NCI-H2107 treated with DMSO at 0.1 percent for 48 hours (cell line): ENCODE data around the gene FGFRL1.
"Not testable (repeated sequence)": the region's sequence is repeated elsewhere in the genome, so short reads cannot be mapped to it uniquely, and the experiment has no call there.

Experiments used
- DNase-seq: peaks from one replicate; lab custom pipeline; 2025; ENCODE audit not compliant: unreplicated experiment; lab: John Stamatoyannopoulos, UW

The FGFRL1 gene

DNA sequence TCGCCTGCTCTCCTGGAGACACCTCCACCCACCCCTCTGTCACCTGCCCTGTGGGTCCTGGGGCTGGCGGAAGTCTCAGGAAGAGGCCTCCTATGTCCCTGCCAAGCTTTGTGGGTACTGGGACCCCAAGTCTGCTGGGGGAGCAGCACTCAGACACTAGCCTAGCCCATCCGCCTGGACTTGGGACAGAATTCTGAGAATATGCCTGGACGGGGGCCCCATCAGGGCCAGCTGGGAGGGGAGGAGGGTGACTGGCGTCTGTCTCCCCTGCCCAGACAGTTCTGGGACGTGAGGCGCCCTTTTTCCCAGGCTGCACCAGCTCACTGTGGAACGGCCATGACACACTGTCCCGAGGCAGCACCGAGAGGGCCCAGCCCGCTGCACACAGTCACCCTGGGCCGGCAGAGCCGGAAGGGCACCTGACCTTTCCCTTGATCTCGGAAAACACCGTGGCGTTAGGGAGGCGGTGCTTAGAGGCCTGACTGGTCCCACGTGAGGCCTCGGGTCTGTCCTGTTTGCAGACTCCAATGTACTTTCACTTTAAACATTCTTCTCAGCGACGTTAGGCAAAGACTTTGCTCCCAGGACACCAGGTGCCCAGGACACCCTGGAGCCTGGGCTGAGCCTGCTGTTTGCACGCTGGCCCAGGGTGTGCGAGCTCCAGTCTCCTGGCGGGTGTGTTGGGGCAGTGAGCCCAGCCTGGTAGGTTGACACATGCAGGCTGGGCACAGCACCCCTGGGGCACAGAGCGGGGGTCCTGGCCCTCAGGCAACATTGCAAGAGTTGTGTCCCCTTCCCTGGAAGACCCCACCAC lies 18.9 kb upstream of the FGFRL1 start:
- no peak for DNase-seq

DNA sequence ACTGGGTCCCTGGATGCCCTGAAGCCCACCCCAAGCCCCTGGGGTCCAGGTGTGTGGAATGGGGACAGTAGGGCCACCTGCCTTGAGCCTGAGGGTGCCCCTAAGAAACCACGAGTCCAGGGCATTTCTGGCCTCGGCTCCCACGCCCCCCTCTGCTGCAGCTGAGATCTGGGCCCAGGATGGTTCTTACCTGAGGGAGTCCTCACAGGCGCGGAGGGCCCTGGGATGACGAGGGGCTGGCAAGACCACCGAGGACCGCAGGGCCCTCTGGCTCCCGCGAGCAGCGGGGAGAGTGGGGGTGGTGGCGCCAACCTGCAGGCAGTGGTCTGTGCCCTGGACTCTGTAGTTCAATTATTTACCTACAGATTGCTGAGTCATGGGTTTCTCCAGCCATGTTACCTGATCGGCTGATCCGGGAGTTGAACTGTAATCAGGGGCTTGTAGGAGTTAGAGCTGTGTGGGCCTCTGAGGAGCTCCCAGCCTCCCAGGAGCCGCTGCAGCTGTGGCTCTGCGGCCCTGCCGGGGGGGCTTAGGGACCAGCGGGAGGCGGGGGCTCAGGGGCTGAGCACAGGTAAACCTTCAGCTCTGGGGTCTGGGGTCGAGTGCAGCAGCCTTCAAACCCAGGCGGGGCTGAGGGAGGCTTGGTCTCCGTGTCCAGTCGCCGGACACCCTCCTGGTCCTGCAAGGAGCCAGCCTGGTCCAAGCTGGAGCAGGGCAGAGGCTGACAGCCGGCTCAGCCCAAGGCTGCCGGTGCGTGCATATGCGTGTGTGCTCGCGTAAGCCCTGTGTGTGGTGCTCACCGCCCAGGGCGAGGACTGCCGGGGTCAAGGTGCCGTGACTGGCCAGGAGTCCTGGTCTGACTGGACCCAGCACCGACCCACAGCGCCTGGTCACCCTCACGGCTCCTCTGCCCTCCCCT lies 18.1 kb upstream of the FGFRL1 start, which contains the start of gene SLC26A1:
TSS of gene SLC26A1 (minus strand) at position 294 of the 919 bp plus-strand sequence. CDS start 1,701 bp downstream, outside the sequence.
- no peak for DNase-seq

DNA sequence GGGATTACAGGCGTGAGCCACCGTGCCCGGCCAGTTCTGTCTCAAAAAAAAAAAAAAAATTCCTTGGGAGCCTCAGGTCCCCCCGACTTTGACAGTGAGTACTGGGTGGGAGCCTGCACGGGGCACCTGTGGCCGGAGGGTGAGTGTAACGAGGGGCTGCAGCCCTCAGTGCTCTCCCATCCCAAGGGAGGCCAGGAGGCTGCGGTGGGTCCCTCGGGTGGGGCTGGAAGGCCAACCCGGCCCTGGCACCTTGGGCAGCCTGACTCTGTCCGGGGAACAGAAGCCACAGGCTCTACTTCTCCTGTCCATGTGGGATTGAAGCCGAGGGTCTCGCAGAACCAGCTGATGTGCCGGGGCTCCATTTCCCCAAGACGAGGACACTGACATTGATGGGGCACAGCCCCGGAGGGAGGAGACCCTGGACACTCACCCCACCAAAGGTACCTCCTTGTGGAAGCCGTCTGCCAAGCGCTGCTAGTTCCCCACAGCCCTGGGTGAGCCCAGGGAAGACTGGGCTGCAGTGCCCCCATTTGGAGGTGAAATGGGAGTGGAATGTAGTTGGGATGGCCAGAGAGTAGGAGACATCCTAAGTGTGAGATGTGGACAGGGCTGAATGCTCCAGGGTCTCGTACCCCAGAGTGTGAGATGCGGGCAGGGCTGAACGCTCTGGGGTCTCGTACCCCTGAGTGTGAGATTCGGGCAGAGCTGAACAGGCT lies 16.0 kb upstream of the FGFRL1 start:
- DNase-seq, result no peak

DNA sequence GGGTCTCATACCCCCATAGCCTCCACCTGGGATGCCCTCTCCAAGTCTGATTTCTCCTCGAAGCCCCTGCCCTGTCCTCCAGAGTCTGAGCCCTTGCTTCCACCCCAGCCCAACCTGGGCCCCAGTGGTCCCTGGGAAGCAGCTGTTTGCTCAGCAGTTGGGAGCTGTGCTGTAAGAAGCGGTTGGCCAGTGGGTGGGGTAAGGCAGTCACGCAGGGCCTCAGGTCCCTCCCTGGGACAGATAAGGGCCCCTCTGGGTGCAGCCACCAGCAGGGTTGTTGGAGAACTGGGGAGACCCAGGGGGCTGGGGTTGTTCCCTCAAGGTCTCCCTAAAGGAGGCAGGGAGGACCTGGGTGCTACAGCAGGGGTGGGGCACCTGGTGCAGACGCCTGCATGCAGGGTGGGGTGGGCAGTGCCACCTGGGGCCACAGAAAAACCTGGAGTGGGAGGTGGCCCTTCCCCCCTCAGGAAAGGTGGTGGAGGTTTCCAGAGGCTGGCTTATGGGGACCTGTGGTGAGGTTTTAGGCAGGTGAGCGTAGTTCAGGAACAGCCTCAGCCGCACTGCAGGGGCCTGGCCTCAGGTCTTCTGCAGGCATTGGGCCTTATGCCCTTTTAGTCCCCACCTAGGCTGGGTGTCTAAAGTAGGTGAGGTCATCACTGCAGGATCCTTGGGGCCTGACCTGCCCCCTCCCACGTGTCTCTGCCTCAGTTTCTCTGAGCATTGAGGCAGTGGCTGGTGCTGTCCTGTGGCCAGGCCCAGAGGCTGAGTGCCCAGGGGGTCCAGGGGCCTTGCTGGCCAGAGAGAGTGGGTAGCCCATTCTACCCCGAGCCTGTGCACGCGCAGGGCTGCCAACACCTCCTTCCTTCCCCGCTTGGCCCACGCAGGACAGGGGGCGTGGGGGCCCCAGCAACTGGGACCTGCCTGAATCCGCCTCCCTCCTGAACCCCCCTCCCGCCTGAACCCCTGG lies 15.1 kb upstream of the FGFRL1 start:
- DNase-seq, result no peak

DNA sequence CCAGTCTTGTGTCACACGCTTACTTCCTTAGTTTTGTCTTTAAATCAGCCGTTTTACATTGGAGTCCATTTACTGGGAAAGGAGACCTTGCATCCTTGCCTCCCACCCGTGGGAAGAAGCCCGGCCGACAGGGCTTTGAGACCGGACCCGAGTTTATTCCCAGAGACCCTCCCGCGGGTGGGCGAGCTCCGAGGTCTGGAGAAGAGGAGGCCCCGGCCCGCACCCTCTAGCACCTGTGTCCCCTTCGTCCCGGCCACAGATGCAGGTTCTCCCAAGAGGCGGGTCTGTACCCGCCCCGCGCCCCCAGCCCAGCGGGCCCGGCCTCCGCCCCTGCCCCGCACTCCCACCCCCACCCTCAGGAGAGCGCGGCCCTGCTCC lies 14.4 kb upstream of the FGFRL1 start:
- no peak for DNase-seq

DNA sequence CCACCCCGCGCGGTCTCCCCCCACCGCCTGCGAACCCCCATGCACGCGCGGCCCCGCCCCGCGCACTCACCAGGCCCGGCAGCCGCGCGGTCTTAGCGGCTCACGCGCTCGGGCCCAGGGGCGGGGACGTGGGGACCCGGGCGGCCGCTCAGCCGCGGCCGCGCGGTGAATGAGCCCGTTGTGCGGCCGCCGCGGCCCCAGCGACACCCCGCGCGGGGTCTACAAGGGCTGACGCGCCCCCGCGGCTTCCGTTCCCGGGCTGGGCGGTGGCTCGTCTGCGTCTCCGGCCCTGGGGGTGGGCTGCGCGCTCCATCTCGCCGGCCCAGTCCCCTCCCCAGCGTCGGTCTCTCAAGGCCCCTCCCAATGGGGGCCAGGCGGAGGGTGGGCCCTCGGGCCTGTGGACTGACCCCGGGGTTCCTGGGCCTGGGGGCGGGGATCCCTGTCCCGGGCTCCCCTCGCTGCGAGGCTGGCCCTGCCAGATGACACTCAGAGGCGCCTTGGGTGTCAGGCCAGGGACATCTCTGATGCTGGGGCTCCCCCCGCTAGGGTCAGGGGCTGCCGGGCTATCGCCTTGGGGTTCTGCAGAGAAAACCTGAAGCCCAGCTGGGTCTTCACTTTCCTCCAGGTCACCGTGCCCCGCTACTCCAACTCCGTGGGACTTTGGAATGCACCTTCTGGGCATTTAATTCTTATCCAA lies 13.9 kb upstream of the FGFRL1 start:
- no peak for DNase-seq

DNA sequence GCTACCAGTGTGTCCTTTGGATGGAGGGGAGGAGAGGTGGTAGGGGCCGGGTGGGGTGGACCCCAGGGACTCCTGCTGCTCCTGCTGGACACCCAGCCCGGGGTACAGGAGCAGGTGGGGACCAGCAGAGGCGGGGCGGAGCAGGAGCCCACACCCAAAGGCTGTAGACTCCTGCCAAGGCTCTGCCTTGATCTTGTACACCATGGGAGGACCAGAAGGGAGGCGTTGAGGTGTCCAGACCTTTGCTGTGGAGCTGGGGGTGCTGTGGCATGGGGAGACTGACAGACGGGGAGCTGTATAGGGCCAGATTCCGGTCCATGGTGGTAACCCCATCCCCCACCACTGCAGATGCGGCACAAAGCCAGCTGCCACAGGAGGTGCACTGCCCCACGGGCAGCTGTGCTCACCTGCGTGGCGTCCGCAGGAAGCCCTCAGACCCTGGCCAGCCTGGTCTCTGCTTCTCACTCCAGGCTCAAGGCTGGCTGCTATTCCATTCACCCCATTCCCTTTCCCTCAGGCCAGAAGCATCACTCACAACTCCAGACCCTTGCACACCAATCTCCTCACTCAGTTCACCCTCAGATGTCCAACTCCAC lies 13.2 kb upstream of the FGFRL1 start:
- DNase-seq, result no peak

DNA sequence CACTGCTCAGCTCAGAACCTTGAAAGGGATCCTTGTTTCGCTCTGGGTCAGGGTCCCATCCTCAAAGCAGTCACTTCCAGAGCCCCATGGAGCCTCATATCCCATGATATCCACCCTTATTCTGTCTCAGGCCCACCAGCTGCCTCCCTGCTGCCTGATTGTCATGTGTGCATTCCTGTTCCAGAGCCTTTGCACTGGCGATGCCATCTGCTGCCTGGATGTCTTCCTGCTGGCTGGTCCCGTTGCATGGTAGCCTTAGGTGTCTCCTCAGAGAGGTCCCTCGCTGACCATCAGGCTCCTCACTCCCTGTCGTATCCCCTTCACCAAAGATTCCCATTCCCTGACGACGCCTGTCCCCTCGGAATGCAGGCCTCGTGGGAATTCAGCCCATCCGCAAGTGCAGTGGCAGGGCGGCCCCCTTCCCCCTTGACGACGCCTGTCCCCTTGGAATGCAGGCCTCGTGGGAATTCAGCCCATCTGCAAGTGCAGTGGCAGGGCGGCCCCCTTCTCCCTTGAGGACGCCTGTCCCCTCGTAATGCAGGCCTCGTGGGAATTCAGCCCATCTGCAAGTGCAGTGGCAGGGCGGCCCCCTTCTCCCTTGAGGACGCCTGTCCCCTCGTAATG lies 12.1 kb upstream of the FGFRL1 start:
- not testable (repeated sequence) for DNase-seq

DNA sequence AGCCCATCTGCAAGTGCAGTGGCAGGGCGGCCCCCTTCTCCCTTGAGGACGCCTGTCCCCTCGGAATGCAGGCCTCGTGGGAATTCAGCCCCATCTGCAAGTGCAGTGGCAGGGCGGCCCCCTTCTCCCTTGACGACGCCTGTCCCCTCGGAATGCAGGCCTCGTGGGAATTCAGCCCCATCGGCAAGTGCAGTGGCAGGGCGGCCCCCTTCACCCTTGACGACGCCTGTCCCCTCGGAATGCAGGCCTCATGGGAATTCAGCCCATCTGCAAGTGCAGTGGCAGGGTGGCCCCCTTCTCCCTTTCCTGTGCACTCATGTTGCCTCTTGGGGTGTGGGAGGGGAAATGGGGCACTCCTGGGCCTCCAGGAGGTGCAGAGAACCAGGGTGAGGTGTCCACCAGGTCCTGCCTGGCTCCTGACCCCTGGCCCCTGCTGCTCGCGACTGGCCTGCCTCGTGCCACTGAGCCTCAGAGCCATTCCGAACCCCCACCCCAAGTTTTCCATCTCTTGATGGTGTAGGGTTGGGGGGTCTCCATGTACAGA lies 11.5 kb upstream of the FGFRL1 start:
- no peak for DNase-seq

DNA sequence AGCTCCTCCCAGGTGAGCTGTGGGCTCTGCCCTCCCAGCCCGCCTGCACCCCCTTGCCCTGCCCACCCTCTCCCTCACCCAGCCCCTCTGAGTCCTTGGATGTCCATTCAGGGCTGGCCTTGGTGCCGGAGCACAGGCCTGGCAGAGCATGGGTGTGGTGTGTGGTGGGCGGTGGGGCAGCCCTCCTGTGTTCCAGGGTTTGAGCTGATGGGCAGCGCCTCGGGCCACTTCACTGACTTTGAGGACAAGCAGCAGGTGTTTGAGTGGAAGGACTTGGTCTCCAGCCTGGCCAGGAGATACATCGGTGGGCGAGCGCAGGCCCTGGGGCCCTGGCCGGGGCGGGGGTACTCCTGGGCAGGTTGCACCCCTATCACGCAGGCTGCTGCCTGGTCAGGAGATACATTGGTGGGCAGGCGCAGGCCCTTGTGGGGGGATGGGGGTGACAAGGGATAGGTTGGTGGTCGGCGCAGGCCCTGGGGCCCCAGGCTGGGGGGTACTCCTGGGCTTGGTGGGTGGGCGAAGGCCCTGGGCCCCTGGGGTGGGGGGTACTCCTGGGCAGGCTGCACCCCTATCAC lies 10.7 kb upstream of the FGFRL1 start:
- DNase-seq, result no peak

DNA sequence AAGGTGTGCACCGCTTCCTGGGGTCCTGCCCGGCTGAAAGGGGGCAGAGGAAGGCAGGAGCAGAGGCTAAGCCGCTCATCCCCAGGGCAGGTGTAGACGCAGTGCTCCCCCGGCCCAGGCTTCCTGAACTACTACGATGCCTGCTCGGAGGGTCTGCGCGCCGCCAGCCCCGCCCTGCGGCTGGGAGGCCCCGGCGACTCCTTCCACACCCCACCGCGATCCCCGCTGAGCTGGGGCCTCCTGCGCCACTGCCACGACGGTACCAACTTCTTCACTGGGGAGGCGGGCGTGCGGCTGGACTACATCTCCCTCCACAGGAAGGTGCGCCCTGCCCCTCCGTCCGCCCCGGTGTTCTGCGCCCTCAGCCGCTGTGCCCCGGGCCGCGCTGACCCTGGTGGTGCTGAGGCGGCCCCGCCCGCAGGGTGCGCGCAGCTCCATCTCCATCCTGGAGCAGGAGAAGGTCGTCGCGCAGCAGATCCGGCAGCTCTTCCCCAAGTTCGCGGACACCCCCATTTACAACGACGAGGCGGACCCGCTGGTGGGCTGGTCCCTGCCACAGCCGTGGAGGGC lies 9.8 kb upstream of the FGFRL1 start:
- DNase-seq, result no peak

DNA sequence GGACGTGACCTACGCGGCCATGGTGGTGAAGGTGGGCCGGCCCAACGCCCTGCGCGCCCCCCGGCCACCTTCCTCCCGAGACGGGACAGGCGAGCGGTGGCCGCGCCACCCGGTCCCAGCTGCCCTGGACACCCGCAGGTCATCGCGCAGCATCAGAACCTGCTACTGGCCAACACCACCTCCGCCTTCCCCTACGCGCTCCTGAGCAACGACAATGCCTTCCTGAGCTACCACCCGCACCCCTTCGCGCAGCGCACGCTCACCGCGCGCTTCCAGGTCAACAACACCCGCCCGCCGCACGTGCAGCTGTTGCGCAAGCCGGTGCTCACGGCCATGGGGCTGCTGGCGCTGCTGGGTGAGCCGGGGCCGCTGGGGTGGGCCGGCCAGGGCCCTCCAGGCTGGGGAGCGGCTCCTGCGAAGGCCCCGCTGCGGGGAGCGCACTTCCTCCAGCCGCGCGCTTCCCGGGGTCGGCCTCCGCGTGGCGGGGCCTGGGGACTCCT lies 9.2 kb upstream of the FGFRL1 start:
- DNase-seq, result no peak

DNA sequence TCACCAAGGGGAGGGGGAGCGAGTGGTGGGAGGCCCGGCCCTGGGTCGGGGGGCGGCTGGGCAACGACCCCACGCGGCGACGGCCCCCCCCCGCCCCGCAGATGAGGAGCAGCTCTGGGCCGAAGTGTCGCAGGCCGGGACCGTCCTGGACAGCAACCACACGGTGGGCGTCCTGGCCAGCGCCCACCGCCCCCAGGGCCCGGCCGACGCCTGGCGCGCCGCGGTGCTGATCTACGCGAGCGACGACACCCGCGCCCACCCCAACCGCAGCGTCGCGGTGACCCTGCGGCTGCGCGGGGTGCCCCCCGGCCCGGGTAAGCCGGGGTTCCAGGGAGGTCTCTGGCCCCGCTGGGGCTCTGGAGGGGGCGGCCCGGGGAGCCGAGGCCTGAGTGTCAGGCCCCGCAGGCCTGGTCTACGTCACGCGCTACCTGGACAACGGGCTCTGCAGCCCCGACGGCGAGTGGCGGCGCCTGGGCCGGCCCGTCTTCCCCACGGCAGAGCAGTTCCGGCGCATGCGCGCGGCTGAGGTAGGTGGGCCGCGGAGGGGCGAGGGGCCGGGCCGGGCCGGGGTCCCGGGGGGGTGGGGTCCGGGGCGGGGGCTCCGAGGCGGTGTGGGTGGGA lies 8.7 kb upstream of the FGFRL1 start:
- DNase-seq, result no peak

DNA sequence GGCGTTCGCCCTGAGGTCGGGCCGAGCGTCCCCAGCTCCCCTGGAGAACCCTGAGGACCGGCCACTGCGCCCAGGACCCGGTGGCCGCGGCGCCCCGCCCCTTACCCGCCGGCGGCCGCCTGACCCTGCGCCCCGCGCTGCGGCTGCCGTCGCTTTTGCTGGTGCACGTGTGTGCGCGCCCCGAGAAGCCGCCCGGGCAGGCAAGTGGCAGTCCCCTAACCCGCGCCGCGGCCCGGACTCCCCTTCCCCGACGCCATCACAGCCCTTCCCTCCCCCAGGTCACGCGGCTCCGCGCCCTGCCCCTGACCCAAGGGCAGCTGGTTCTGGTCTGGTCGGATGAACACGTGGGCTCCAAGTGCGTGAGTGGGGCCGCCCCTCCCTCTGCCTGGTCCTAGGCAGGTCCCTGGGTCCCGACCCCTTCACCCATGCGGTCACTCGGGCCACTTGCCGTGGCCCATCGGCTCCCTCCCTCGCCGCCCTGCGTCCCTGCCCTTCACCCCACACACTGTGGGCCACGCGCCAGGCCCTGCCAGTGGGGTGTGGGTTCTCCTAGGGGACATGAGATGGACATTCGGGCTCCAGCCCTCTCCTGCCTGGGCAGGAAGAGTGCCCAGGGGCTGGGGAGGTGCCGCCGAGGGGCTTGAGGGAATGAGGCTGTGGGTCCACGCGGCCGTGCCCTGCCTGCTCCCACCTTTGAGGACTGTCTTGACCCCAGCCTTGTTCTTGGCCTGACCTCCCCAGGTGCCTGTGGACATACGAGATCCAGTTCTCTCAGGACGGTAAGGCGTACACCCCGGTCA lies 8.0 kb upstream of the FGFRL1 start:
- DNase-seq, result no peak

DNA sequence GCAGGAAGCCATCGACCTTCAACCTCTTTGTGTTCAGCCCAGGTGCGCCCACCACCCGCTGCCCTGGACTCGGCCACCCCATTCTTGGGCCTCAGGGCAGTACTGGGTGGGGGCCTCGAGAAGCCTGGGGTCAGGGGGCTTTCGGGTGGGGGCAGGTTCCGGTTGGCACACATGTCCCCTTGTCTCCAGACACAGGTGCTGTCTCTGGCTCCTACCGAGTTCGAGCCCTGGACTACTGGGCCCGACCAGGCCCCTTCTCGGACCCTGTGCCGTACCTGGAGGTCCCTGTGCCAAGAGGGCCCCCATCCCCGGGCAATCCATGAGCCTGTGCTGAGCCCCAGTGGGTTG lies 7.4 kb upstream of the FGFRL1 start:
- DNase-seq, result no peak
